ENCODE measurements around the gene PSMA7. TPM values are rescaled to one million over a fixed set of nuclear protein-coding genes. Genes with fewer than 3 reads are reported as not detected.

Gene PSMA7
- total RNA-seq, 1 experiment from 2014 or later, result 822 TPM

- peak; percentile 72 for DNase-seq (ENCODE audit: low spot score)
Measured at GRCh38 chr20:62088258-62089127, 54.7 kb downstream of the PSMA7 start.

- DNase-seq (ENCODE audit: low spot score), result no peak
Measured at GRCh38 chr20:62087632-62088031, 55.6 kb downstream of the PSMA7 start.

- DNase-seq (ENCODE audit: low spot score), result no peak
Measured at GRCh38 chr20:62087227-62087626, 56.0 kb downstream of the PSMA7 start.

Other genes starting within 250 kb of the PSMA7 start
- 12.2 and 14.1 TPM in 2 replicates for gene TAF4, start 77.5 kb downstream of the PSMA7 start, total RNA-seq (2014; rRNA removed; shearing (Covaris generic))
- 76.1 and 80.0 TPM in 2 replicates for gene LSM14B, start 20.9 kb downstream of the PSMA7 start, total RNA-seq (2014; rRNA removed; shearing (Covaris generic))
- gene SS18L1, start 375 bp upstream of the PSMA7 start, total RNA-seq (2014; rRNA removed; shearing (Covaris generic)), result 57.1 and 65.8 TPM in 2 replicates
- 41.9 and 44.2 TPM in 2 replicates for gene MTG2, start 39.6 kb upstream of the PSMA7 start, total RNA-seq (2014; rRNA removed; shearing (Covaris generic))
- gene HRH3, start 76.9 kb upstream of the PSMA7 start, total RNA-seq (2014; rRNA removed; shearing (Covaris generic)), result not detected in 2 replicates
- 44.9 and 49.8 TPM in 2 replicates for gene OSBPL2, start 95.1 kb upstream of the PSMA7 start, total RNA-seq (2014; rRNA removed; shearing (Covaris generic))
- gene ADRM1, start 159.6 kb upstream of the PSMA7 start, total RNA-seq (2014; rRNA removed; shearing (Covaris generic)), result 659 and 752 TPM in 2 replicates
- 286 and 336 TPM in 2 replicates for gene LAMA5, start 223.9 kb upstream of the PSMA7 start, total RNA-seq (2014; rRNA removed; shearing (Covaris generic))
- gene RPS21, start 243.7 kb upstream of the PSMA7 start, total RNA-seq (2014; rRNA removed; shearing (Covaris generic)), result 3,073 and 3,139 TPM in 2 replicates

Measured in HT-29 (cell line).